GM19463 (cell line): Measurements from ENCODE around the gene PITX1.

Experiments used
- ATAC-seq: cut with Tn5 transposase; IDR thresholded peaks from one replicate; pipeline ENCODE4 v1.9.1; 2021; ENCODE audit warnings: mild to moderate bottlenecking, moderate library complexity; ENCODE audit not compliant: unreplicated experiment

Gene PITX1

GRCh38 chr5:135030123-135030955 is 3.7 kb downstream of the PITX1 start:
- no peak for ATAC-seq

- ATAC-seq, result no peak
Measured at GRCh38 chr5:135029477-135030122, 4.4 kb downstream of the PITX1 start.

- no peak for ATAC-seq
Measured at GRCh38 chr5:135028791-135029476, 5.1 kb downstream of the PITX1 start.

- no peak for ATAC-seq
Measured at GRCh38 chr5:135027697-135028615, 6.1 kb downstream of the PITX1 start.

GRCh38 chr5:135027266-135027696 is 6.7 kb downstream of the PITX1 start:
- ATAC-seq, result no peak

- no peak for ATAC-seq
Measured at GRCh38 chr5:135026645-135027265, 7.3 kb downstream of the PITX1 start.

- ATAC-seq, result no peak
Measured at GRCh38 chr5:135025730-135026644, 8.0 kb downstream of the PITX1 start.

GRCh38 chr5:135024956-135025729 is 8.9 kb downstream of the PITX1 start:
- no peak for ATAC-seq

- ATAC-seq, result no peak
Measured at GRCh38 chr5:135020111-135020895, 13.7 kb downstream of the PITX1 start.

- ATAC-seq, result no peak
Measured at GRCh38 chr5:135019314-135019713, 14.7 kb downstream of the PITX1 start.

GRCh38 chr5:135018457-135018856 is 15.6 kb downstream of the PITX1 start:
- ATAC-seq, result no peak

GRCh38 chr5:135016861-135017290 is 17.2 kb downstream of the PITX1 start:
- ATAC-seq, result no peak

GRCh38 chr5:135015942-135016341 is 18.1 kb downstream of the PITX1 start:
- no peak for ATAC-seq

- no peak for ATAC-seq
Measured at GRCh38 chr5:135013947-135014570, 20.0 kb downstream of the PITX1 start.

- no peak for ATAC-seq
Measured at GRCh38 chr5:135013445-135013844, 20.6 kb downstream of the PITX1 start.

GRCh38 chr5:135012951-135013391 is 21.1 kb downstream of the PITX1 start:
- no peak for ATAC-seq

- ATAC-seq, result no peak
Measured at GRCh38 chr5:135012033-135012588, 21.9 kb downstream of the PITX1 start.
